ENCODE data around the gene PDE6C.

GRCh38 chr10:93657757-93658156 is 45.4 kb downstream of the PDE6C start:
- TF ChIP-seq CTCF (conservative IDR thresholded peaks at IDR 0.05), result no peak
- TF ChIP-seq ZFX (IDR thresholded peaks at IDR 0.05), result no peak

Measured in C4-2B (cell line).